Activated T-cell treated with anti-CD3 and anti-CD28 coated beads, Interleukin-2, amount 50 U/mL, for 24 hours (primary cell): ENCODE data around the gene LACTB.

Source experiments
- DNase-seq: peaks from one replicate; pipeline ENCODE4 v3.0.0-alpha.2; 2020
- H3K27ac Mint-ChIP-seq: 2 replicates; pipeline ENCODE4 v1.8.0; 2020; ENCODE audit warnings: mild to moderate bottlenecking, mixed read lengths
- H3K27me3 Mint-ChIP-seq: 2 replicates; pipeline ENCODE4 v1.8.0; 2020; ENCODE audit warnings: mixed read lengths
- H3K36me3 Mint-ChIP-seq: 2 replicates; pipeline ENCODE4 v1.8.0; 2020; ENCODE audit warnings: low read depth, mixed read lengths
- H3K4me1 Mint-ChIP-seq: 2 replicates; pipeline ENCODE4 v1.8.0; 2020; ENCODE audit warnings: low read depth, mixed read lengths
- H3K4me3 Mint-ChIP-seq: 2 replicates; pipeline ENCODE4 v1.8.0; 2020; ENCODE audit warnings: mild to moderate bottlenecking, moderate library complexity, mixed read lengths
- H3K9me3 Mint-ChIP-seq: 2 replicates; pipeline ENCODE4 v1.8.0; 2020; ENCODE audit warnings: mixed read lengths

LACTB gene

DNA sequence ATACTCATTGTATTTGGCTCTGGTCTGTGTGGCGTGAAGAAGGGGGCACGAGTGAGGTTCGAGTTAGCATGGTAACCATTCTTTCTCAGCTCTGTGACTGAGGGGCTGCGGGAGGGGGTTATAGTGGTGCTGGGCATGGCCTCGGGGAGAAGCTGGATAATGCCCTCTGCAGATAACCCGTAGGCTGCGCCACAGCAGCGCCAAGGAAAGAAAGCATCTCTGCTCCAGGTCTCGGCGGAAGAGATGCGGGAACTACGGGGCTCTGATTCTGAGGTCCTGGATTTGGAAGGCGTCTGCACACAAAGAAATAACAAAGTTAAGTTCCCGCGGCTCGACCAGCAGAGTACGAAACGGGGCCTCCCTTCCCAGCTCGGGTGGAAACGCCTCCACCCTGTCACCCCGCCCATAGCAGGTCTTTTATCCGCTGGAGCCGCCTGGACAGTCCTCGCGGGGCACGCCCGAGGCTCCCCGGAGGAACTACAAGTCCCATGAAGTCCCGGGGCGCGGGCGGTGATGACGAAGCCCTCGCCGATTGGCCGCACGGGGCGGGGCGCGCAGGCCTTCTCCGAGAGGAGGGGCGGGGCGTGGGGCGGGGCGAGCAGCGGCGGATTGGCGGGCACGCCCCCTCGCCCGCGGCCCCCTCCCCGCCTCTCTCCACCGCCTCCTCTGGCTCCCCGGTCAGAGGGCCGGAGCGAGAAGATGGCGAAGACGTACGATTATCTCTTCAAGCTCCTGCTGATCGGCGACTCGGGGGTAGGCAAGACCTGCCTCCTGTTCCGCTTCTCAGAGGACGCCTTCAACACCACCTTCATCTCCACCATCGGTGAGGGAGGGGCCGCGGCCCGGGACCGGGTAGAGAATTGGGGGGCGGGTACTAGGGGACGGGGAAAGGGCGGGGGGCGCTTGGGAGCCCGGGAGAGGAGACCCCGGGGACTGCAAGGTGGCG, 67.5 kb downstream of the LACTB start, which contains the start of gene RAB8B:
TSS of gene RAB8B (plus strand) at position 681 of the 946 bp plus-strand sequence. CDS start at position 700, 19 bp downstream.
- DNase-seq: peak; percentile 98
- Mint-ChIP-seq H3K36me3 (peaks cover 39% of the 10 kb centered on the region), H3K27ac (peak within 1 kb of the TSS; percentile 99), H3K9me3 (no peaks in the 10 kb centered on the region), H3K4me1 (peaks cover 51% of the 10 kb centered on the region), H3K4me3 (peak within 1 kb of the TSS; percentile 93), H3K27me3 (no peaks in the 10 kb centered on the region)

- no peak for DNase-seq
- Mint-ChIP-seq H3K36me3 (peaks cover 48% of the 10 kb centered on the region), H3K9me3 (no peaks in the 10 kb centered on the region), H3K4me1 (peaks cover 60% of the 10 kb centered on the region), H3K4me3 (peak overlapping the region; percentile 93), H3K27me3 (no peaks in the 10 kb centered on the region), H3K27ac (peak overlapping the region; percentile 99)
These were observed 68.5 kb downstream of the LACTB start for GRCh38 chr15:63189941-63190768.

- H3K27me3 Mint-ChIP-seq: no peaks in the 10 kb centered on the region
- peak overlapping the region; percentile 99 for H3K27ac Mint-ChIP-seq
- H3K4me1 Mint-ChIP-seq: peaks cover 68% of the 10 kb centered on the region
- no peak for DNase-seq
- no peaks in the 10 kb centered on the region for H3K9me3 Mint-ChIP-seq
- H3K36me3 Mint-ChIP-seq: peaks cover 56% of the 10 kb centered on the region
- peak overlapping the region; percentile 93 for H3K4me3 Mint-ChIP-seq
These were observed 69.3 kb downstream of the LACTB start for GRCh38 chr15:63190769-63191649.
